GM23338 (cell line): Measurements from ENCODE around the gene ZNF518A. TPM values are rescaled to one million over a fixed set of nuclear protein-coding genes. Genes with fewer than 3 reads are reported as not detected.

Experiments
- ATAC-seq: fragments of 200-7000 bp; cut with Tn5 transposase; 3 replicates; pipeline ENCODE4 v1.9.1; 2020
- DNase-seq: peaks from one replicate; pipeline ENCODE4 v3.0.0-alpha.2; 2015; ENCODE audit warnings: low spot score
- H2AFZ ChIP-seq: fragments of 200-600 bp; sonication (generic); 2 replicates; pipeline ENCODE4 v1.8.0; 2016; ENCODE audit warnings: antibody characterized with exemption, mild to moderate bottlenecking, moderate library complexity
- H3F3A ChIP-seq: fragments of 200-600 bp; sonication (generic); replicated peaks from 2 replicates; pipeline ENCODE4 v1.8.0; 2017; ENCODE audit warnings: antibody characterized with exemption, mixed run types, low read depth
- H3K27ac ChIP-seq: fragments of 200-600 bp; sonication (generic); 2 replicates; pipeline ENCODE4 v1.6.1; 2016; ENCODE audit warnings: low read depth
- H3K27me3 ChIP-seq: fragments of 200-600 bp; sonication (generic); 2 replicates; pipeline ENCODE4 v1.8.0; 2016; ENCODE audit warnings: mild to moderate bottlenecking, mixed run types, moderate library complexity; ENCODE audit not compliant: insufficient read depth
- H3K36me3 ChIP-seq: fragments of 200-600 bp; sonication (generic); 2 replicates; pipeline ENCODE4 v1.8.0; 2016; ENCODE audit warnings: mild to moderate bottlenecking; ENCODE audit not compliant: insufficient read depth
- H3K4me1 ChIP-seq: fragments of 200-600 bp; sonication (generic); 2 replicates; pipeline ENCODE4 v1.8.0; 2016; ENCODE audit warnings: mild to moderate bottlenecking, moderate library complexity; ENCODE audit not compliant: insufficient read depth
- H3K4me2 ChIP-seq: fragments of 200-600 bp; sonication (generic); 2 replicates; pipeline ENCODE4 v1.7.1; 2017; ENCODE audit warnings: mixed run types
- H3K4me3 ChIP-seq: fragments of 200-600 bp; sonication (generic); 2 replicates; pipeline ENCODE4 v1.6.1; 2016; ENCODE audit warnings: mixed run types
- H3K79me2 ChIP-seq: fragments of 200-600 bp; sonication (generic); replicated peaks from 2 replicates; pipeline ENCODE4 v1.8.0; 2017; ENCODE audit warnings: mild to moderate bottlenecking; ENCODE audit not compliant: insufficient read depth
- H3K9me2 ChIP-seq: fragments of 200-600 bp; sonication (generic); 2 replicates; pipeline ENCODE4 v1.8.0; 2017; ENCODE audit not compliant: insufficient read depth
- H4K20me1 ChIP-seq: fragments of 200-600 bp; sonication (generic); replicated peaks from 2 replicates; pipeline ENCODE4 v1.8.0; 2017; ENCODE audit warnings: mild to moderate bottlenecking; ENCODE audit not compliant: insufficient read depth
- H3K27ac Mint-ChIP-seq: 2 replicates; pipeline ENCODE4 v1.8.0; 2020; ENCODE audit warnings: inconsistent platforms, mild to moderate bottlenecking, moderate library complexity, mixed read lengths
- H3K27me3 Mint-ChIP-seq: 3 replicates; pipeline ENCODE4 v1.8.0; 2022; ENCODE audit warnings: low read depth, mild to moderate bottlenecking, moderate library complexity, mixed read lengths, inconsistent platforms; ENCODE audit not compliant: insufficient read depth, poor library complexity
- H3K36me3 Mint-ChIP-seq: 3 replicates; pipeline ENCODE4 v1.8.0; 2021; ENCODE audit warnings: low read depth, mild to moderate bottlenecking, inconsistent platforms, moderate library complexity, mixed read lengths
- H3K4me1 Mint-ChIP-seq: 3 replicates; pipeline ENCODE4 v1.8.0; 2020; ENCODE audit warnings: mild to moderate bottlenecking, inconsistent platforms, mixed read lengths
- H3K4me3 Mint-ChIP-seq: 3 replicates; pipeline ENCODE4 v1.8.0; 2021; ENCODE audit warnings: moderate library complexity, mild to moderate bottlenecking, inconsistent platforms, mixed read lengths
- H3K9me3 Mint-ChIP-seq: 3 replicates; pipeline ENCODE4 v1.8.0; 2020; ENCODE audit warnings: moderate library complexity, mild to moderate bottlenecking, inconsistent platforms, mixed read lengths
- CREB1 ChIP-seq: fragments of 250-450 bp; sonication (Bioruptor Pico); IDR thresholded peaks from 2 replicates; pipeline ENCODE4 v1.5.0; 2020; ENCODE audit warnings: low read depth, mild to moderate bottlenecking, moderate library complexity
- EZH2 ChIP-seq: fragments of 200-600 bp; sonication (generic); IDR thresholded peaks from one replicate; pipeline ENCODE4 v1.8.0; 2017; ENCODE audit warnings: antibody characterized with exemption, mild to moderate bottlenecking, low read depth; ENCODE audit not compliant: unreplicated experiment
- NANOG ChIP-seq: IDR thresholded peaks from 2 replicates; pipeline ENCODE4 v1.6.1; 2016; ENCODE audit warnings: antibody characterized with exemption, borderline replicate concordance
- POLR2AphosphoS5 ChIP-seq: IDR thresholded peaks from 2 replicates; pipeline ENCODE4 v1.6.1; 2016; ENCODE audit warnings: antibody characterized with exemption, low read depth
- STAT1 ChIP-seq: IDR thresholded peaks from one replicate; pipeline ENCODE4 v1.6.1; 2016; ENCODE audit warnings: antibody characterized with exemption; ENCODE audit not compliant: unreplicated experiment
- ZNF114 ChIP-seq: fragments of 250-450 bp; sonication (Bioruptor Pico); IDR thresholded peaks from 2 replicates; pipeline ENCODE4 v1.5.0; 2020; ENCODE audit warnings: mild to moderate bottlenecking, moderate library complexity
- ZNF331 ChIP-seq: fragments of 250-450 bp; sonication (Bioruptor Pico); IDR thresholded peaks from 2 replicates; pipeline ENCODE4 v1.5.0; 2020; ENCODE audit warnings: low read depth, mild to moderate bottlenecking, moderate library complexity
- polyA plus RNA-seq: library from polyadenylated mRNA; unstranded; fragments of >200 nt; fragmentation: Nextera tagmentation; extraction: Ambion mirVana; gene quantifications from 2 replicates; pipeline ENCODE4 v1.2.1, GENCODE V29; 2016
- total RNA-seq: library from RNA; depleted of rRNA; stranded (reverse); fragments of >200 nt; shearing (Covaris generic); gene quantifications from 2 replicates; pipeline ENCODE4 v1.2.3, GENCODE V29; 2014
- TF ChIP-seq, protein P1 (sequence below): fragments of 250-450 bp; sonication (Bioruptor Pico); IDR thresholded peaks from 2 replicates; pipeline ENCODE4 v1.5.0; 2020; ENCODE audit warnings: mild to moderate bottlenecking, moderate library complexity
- TF ChIP-seq, protein P2 (sequence below), 2 experiments: fragments of 200-600 bp in 1 of 2; sonication (generic) in 1 of 2; conservative IDR thresholded peaks; 2 replicates each; pipeline versions ENCODE4 v1.5.1 to v1.6.1; 2016 to 2017; ENCODE audit warnings: antibody characterized with exemption in 2 of 2, low read depth in 2 of 2, mild to moderate bottlenecking in 2 of 2, moderate library complexity in 1 of 2

ZNF518A gene
- total and polyA plus RNA-seq, 2 experiments from 2014 or later: 44.6 to 52.1 TPM

- TF ChIP-seq, protein P1, sequence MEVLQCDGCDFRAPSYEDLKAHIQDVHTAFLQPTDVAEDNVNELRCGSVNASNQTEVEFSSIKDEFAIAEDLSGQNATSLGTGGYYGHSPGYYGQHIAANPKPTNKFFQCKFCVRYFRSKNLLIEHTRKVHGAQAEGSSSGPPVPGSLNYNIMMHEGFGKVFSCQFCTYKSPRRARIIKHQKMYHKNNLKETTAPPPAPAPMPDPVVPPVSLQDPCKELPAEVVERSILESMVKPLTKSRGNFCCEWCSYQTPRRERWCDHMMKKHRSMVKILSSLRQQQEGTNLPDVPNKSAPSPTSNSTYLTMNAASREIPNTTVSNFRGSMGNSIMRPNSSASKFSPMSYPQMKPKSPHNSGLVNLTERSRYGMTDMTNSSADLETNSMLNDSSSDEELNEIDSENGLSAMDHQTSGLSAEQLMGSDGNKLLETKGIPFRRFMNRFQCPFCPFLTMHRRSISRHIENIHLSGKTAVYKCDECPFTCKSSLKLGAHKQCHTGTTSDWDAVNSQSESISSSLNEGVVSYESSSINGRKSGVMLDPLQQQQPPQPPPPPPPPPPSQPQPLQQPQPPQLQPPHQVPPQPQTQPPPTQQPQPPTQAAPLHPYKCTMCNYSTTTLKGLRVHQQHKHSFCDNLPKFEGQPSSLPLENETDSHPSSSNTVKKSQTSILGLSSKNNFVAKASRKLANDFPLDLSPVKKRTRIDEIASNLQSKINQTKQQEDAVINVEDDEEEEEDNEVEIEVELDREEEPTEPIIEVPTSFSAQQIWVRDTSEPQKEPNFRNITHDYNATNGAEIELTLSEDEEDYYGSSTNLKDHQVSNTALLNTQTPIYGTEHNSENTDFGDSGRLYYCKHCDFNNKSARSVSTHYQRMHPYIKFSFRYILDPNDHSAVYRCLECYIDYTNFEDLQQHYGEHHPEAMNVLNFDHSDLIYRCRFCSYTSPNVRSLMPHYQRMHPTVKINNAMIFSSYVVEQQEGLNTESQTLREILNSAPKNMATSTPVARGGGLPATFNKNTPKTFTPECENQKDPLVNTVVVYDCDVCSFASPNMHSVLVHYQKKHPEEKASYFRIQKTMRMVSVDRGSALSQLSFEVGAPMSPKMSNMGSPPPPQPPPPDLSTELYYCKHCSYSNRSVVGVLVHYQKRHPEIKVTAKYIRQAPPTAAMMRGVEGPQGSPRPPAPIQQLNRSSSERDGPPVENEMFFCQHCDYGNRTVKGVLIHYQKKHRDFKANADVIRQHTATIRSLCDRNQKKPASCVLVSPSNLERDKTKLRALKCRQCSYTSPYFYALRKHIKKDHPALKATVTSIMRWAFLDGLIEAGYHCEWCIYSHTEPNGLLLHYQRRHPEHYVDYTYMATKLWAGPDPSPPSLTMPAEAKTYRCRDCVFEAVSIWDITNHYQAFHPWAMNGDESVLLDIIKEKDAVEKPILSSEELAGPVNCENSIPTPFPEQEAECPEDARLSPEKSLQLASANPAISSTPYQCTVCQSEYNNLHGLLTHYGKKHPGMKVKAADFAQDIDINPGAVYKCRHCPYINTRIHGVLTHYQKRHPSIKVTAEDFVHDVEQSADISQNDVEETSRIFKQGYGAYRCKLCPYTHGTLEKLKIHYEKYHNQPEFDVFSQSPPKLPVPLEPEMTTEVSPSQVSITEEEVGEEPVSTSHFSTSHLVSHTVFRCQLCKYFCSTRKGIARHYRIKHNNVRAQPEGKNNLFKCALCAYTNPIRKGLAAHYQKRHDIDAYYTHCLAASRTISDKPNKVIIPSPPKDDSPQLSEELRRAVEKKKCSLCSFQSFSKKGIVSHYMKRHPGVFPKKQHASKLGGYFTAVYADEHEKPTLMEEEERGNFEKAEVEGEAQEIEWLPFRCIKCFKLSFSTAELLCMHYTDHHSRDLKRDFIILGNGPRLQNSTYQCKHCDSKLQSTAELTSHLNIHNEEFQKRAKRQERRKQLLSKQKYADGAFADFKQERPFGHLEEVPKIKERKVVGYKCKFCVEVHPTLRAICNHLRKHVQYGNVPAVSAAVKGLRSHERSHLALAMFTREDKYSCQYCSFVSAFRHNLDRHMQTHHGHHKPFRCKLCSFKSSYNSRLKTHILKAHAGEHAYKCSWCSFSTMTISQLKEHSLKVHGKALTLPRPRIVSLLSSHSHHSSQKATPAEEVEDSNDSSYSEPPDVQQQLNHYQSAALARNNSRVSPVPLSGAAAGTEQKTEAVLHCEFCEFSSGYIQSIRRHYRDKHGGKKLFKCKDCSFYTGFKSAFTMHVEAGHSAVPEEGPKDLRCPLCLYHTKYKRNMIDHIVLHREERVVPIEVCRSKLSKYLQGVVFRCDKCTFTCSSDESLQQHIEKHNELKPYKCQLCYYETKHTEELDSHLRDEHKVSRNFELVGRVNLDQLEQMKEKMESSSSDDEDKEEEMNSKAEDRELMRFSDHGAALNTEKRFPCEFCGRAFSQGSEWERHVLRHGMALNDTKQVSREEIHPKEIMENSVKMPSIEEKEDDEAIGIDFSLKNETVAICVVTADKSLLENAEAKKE (CRISPR knock-in tag): no peak
Measured at GRCh38 chr10:96082153-96082552, 47.9 kb upstream of the ZNF518A start (continued).

DNA sequence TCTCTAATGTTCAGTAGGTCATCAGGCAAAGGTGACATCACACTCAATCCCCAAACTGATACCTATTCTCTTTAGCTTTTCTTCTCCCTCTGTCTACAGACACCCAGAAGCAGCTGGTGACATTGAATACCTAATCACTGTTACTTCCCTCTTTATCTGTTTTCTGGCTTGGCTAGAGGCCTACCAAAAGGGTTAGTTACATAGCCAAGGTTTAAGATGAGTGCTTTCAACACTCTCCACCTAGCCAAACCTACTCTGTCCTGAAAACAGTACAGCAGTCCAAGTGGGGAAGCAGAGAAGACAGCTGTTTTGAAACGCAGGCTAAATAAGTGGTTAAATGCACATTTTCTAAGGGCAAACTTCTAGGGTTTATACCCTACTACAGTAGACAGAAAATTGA, 47.3 kb upstream of the ZNF518A start:
- Histone ChIP-seq H3K27ac (no peak overlapping the region), H3K4me2 (no peak overlapping the region), H3F3A (no peaks in the 10 kb centered on the region), H4K20me1 (no peaks in the 10 kb centered on the region), H3K36me3 (no peaks in the 10 kb centered on the region), H3K4me1 (peaks cover 3% of the 10 kb centered on the region; the same call in 1 of the 2 replicates), H3K4me3 (no peak overlapping the region), H3K27me3 (no peaks in the 10 kb centered on the region), H2AFZ (no peak overlapping the region), H3K9me2 (no peaks in the 10 kb centered on the region), H3K79me2 (no peaks in the 10 kb centered on the region)
- H3K4me1 Mint-ChIP-seq: peaks cover 4% of the 10 kb centered on the region
- DNase-seq: no peak
- no peaks in the 10 kb centered on the region for H3K27me3 Mint-ChIP-seq
- no peak overlapping the region for H3K4me3 Mint-ChIP-seq
- H3K27ac Mint-ChIP-seq: no peak overlapping the region
- H3K36me3 Mint-ChIP-seq: no peaks in the 10 kb centered on the region
- no peak for ATAC-seq
- TF ChIP-seq, protein P1 (CRISPR knock-in tag): no peak
- TF ChIP-seq CREB1 (CRISPR knock-in tag) (no peak), ZNF331 (CRISPR knock-in tag) (no peak), NANOG (no peak), STAT1 (no peak), POLR2AphosphoS5 (no peak), EZH2 (no peak), ZNF114 (CRISPR knock-in tag) (no peak)
- TF ChIP-seq, protein P2, sequence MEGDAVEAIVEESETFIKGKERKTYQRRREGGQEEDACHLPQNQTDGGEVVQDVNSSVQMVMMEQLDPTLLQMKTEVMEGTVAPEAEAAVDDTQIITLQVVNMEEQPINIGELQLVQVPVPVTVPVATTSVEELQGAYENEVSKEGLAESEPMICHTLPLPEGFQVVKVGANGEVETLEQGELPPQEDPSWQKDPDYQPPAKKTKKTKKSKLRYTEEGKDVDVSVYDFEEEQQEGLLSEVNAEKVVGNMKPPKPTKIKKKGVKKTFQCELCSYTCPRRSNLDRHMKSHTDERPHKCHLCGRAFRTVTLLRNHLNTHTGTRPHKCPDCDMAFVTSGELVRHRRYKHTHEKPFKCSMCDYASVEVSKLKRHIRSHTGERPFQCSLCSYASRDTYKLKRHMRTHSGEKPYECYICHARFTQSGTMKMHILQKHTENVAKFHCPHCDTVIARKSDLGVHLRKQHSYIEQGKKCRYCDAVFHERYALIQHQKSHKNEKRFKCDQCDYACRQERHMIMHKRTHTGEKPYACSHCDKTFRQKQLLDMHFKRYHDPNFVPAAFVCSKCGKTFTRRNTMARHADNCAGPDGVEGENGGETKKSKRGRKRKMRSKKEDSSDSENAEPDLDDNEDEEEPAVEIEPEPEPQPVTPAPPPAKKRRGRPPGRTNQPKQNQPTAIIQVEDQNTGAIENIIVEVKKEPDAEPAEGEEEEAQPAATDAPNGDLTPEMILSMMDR (conservative IDR thresholded peaks at IDR 0.05; ENCODE audit: low read depth in 2 of 2): no peak
- H3K9me3 Mint-ChIP-seq: no peaks in the 10 kb centered on the region
